Muscle layer of duodenum (tissue), 2 donors: ENCODE data around the gene CHMP5.

ENCODE experiments used
- H3K27ac ChIP-seq: one replicate; pipeline ENCODE4 v1.7.0; 2013; ENCODE audit warnings: mild to moderate bottlenecking, low read length
- H3K27me3 ChIP-seq: one replicate; pipeline ENCODE4 v1.7.0; 2013; ENCODE audit warnings: low read depth, mild to moderate bottlenecking, control low read depth, low read length
- H3K36me3 ChIP-seq, 2 donors: one replicate each; pipeline ENCODE4 v1.7.0; 2013; ENCODE audit warnings: low read length in 2 of 2, control low read depth in 1 of 2, mild to moderate bottlenecking in 1 of 2; ENCODE audit not compliant: insufficient read depth in 2 of 2, control insufficient read depth in 1 of 2
- H3K4me1 ChIP-seq, 2 donors: one replicate each; pipeline ENCODE4 v1.7.0; 2013; ENCODE audit warnings: low read length in 2 of 2, mild to moderate bottlenecking in 2 of 2, control low read depth in 1 of 2, moderate library complexity in 1 of 2; ENCODE audit not compliant: insufficient read depth in 2 of 2, control insufficient read depth in 1 of 2
- H3K4me3 ChIP-seq, 2 donors: one replicate each; pipeline ENCODE4 v1.7.0; 2013; ENCODE audit warnings: low read length in 2 of 2, low read depth in 1 of 2, mild to moderate bottlenecking in 1 of 2
- H3K9me3 ChIP-seq, 2 donors: one replicate each; pipeline ENCODE4 v1.7.0; 2013; ENCODE audit warnings: low read length in 2 of 2, control low read depth in 1 of 2, mild to moderate bottlenecking in 1 of 2; ENCODE audit not compliant: control insufficient read depth in 1 of 2
- donor health status: healthy.

The CHMP5 gene

DNA sequence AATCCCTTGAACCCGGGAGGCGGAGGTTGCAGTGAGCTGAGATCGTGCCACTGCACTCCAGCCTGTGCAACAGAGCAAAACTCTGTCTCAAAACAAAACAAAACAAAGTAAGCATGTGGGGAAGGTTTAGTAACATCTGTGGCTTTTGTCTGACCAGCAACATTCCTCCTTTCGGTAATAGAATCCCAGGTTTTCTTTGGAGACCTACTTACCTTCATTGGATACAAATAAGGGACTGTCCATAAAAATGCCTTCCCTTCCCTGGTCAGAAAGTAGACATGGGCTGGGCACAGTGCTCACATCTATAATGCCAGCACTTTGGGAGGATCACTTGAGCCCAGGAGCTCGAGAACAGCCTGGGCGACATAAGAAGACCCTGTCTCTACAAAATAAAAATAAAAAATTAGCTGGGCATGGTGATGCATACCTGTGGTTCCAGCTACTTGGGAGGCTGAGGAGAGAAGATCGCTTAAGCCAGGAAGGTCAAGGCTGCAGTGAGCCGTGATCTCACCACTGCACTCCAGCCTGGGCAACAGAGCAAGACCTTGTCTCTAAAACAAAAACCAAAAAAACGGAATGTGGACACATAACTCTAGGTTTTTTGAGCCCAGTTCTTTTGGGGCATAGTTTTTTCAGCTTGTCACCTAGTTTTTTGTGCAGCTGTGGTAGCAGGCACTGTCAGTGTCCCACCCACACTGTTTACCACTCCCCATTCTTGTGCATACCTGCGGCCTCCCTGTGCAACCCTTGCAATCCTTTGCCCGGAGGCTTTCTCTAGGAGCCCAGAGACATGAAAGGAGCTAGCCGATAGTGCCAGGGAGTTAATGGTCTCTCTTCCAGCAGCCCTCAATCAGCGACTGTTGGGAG lies 33.9 kb upstream of the CHMP5 start:
- Histone ChIP-seq H3K36me3 (no peaks in the 10 kb centered on the region), H3K4me3 (no peak overlapping the region), H3K9me3 (no peaks in the 10 kb centered on the region), H3K27me3 (no peaks in the 10 kb centered on the region), H3K27ac (no peak overlapping the region), H3K4me1 (peaks cover 0 to 2% of the 10 kb centered on the region in 2 donors)

DNA sequence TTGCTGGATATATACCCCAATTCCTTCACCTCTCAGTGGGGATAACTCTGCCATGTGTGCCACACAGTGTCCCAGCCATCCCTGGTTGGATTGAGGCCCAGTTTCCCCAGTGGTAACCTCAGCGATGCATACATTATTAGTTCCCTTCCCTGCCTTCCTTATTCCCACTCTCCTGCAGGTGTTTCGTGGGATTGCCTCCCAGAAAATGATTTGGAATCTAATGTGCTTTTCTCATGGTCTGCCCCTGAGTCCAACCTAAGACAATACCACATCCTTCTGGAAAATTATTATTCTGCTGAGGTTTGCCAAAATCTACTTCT lies 33.3 kb upstream of the CHMP5 start:
- Histone ChIP-seq H3K27ac (no peak overlapping the region), H3K27me3 (no peaks in the 10 kb centered on the region), H3K4me1 (no peaks in the 10 kb centered on the region), H3K4me3 (no peak overlapping the region), H3K36me3 (no peaks in the 10 kb centered on the region), H3K9me3 (no peaks in the 10 kb centered on the region)

DNA sequence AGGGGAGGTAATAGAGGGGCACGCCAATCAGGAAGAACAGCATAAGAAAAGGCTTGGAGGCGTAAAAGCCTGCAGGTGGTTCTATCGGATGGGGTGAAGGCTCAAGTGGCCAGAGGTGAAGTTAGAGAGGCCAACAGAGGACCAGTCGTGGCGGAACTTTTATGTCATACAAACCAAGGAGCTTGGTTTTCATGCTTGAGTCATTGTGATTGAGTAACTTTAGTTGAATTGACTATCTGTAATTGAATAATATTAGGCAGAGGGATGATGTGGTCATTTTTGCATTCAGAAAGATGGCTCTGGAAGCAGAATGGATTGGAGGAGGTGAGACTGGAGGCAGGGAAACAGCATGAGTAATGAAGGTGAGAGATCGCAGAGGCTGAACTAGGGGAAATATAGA lies 32.0 kb upstream of the CHMP5 start:
- H3K27ac ChIP-seq = no peak overlapping the region
- no peak overlapping the region for H3K4me3 ChIP-seq
- H3K27me3 ChIP-seq = no peaks in the 10 kb centered on the region
- no peaks in the 10 kb centered on the region for H3K36me3 ChIP-seq
- H3K4me1 ChIP-seq = no peaks in the 10 kb centered on the region
- H3K9me3 ChIP-seq = no peaks in the 10 kb centered on the region

DNA sequence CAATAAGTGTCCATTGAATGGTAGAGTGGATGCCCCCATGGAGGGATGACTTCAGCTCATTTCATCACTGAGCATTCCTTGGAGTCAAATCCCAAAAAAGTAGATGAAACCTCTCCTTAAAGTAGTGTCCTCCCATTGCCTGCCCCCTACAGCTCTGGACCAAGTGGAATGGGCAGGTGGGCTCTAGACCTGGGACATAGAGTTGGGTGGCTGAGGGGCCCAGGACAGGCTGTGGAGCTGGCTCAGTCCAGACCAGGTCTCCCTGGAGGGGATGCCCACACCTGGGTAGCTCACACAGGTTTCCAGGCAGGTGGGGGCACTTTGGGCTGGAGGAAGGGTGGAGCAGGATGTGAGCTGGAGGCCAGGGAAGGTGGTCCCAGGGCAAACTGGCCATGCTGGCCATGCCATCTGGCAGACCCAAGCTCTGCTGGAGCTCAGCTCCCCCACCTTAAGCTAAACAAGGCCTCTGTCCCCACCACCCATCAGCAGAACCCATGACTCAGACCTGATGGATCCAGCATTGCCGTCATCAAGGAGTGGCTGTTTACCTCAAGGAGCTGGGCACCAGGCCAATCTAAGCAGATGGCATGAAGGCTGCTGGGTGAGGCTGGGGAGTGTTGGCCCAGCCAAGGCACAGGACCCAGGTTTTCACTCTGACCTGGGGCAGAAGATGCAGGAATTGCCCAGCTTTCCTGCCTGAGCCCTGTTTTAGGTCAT lies 31.1 kb upstream of the CHMP5 start:
- peak overlapping the region; percentile 69 for H3K27ac ChIP-seq
- H3K4me3 ChIP-seq = no peak overlapping the region
- no peaks in the 10 kb centered on the region for H3K9me3 ChIP-seq
- no peaks in the 10 kb centered on the region for H3K4me1 ChIP-seq
- no peaks in the 10 kb centered on the region for H3K27me3 ChIP-seq
- no peaks in the 10 kb centered on the region for H3K36me3 ChIP-seq

DNA sequence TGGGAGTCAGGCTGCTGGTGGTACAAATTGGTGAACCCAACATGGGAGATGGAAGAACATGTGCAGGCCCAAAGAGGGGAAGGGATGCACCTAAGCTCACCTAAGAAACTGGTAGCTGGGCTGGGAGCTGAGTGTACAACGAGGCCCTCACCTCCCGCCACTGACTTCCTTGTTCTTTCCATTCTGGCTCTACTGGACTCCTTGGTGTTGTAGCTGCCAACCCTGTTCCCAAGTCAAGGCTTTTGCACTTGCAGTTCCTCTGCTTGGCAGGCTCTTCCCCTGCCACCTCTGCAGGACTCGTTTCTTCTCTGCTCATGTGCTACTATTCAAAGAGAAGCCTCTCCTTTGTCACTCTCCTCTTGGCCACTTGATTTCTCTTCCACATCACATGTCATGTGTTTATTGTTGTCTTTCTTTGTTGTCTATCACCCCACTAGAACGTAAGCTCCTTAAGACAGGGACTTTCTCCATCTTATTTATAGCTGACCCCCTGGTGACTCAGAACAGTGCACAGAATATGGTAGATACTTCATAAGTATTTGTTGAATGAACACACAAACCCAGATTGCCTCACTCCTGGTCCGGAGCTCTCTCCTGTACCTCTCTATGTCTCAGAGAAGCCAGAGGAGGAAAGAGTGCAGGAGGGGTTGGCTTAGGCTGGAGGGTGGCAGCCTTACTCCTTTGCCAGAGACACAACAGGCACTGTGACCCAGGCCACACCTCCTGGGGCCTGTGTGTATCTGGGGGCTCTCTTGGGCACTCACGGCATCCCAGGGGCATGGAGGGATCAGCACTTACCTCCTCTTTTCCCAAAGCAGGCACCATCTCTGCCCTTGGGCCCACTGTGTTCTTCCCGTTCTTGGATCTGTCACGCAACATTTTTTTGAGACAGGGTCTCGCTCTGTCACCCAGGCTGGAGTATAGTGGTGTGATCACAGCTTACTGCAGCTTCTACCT lies 30.1 kb upstream of the CHMP5 start:
- Histone ChIP-seq H3K27ac (peak overlapping the region; percentile 69), H3K9me3 (no peaks in the 10 kb centered on the region), H3K4me1 (no peaks in the 10 kb centered on the region), H3K27me3 (no peaks in the 10 kb centered on the region), H3K36me3 (no peaks in the 10 kb centered on the region), H3K4me3 (no peak overlapping the region)

DNA sequence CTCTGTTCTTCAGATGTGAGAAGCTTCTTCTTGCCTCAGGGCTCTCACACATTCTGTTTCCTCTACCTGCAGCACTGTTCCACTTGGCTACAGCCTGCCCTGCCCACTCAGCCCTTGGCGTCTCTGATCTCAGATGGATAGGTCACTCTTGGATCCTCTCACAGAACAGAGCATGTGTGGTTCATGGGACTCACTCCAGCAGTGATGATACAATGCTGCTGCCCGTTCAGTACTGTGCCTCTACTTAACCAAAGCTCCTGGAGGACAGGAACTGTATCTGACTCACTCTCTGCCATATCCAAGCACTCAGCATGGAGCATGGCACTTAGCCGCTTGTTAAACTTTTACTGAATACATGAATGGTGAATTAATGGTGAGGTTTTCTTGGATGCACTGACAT lies 28.3 kb upstream of the CHMP5 start:
- H3K36me3 ChIP-seq = no peaks in the 10 kb centered on the region
- H3K27me3 ChIP-seq = no peaks in the 10 kb centered on the region
- no peak overlapping the region for H3K4me3 ChIP-seq
- H3K27ac ChIP-seq = no peak overlapping the region
- no peaks in the 10 kb centered on the region for H3K4me1 ChIP-seq
- H3K9me3 ChIP-seq = no peaks in the 10 kb centered on the region

DNA sequence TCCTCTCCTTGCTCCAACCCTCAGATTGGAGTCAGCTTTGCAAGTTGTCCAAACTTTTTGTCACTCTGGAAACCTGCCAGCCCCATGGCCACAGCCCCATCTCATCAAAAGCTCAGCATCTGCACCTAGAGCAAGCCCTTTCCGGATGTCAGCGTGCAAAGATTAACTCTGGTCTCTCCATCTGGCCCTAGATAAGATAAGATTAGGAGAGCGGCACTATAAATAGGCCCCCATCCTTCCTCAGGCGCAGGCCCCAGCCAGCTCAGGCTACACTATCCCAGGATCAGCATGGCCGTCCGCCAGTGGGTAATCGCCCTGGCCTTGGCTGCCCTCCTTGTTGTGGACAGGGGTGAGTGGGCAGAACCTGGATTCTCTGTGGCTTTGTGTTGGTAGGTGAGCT lies 24.9 kb upstream of the CHMP5 start, which contains the start of gene SPINK4:
Gene SPINK4 (plus strand): TSS at position 247 of the 400 bp plus-strand sequence. CDS start 42 bp downstream, at position 289.
- Histone ChIP-seq H3K4me3 (no peak within 1 kb of the TSS), H3K27ac (no peak within 1 kb of the TSS), H3K4me1 (no peaks in the 10 kb centered on the region), H3K9me3 (no peaks in the 10 kb centered on the region), H3K27me3 (no peaks in the 10 kb centered on the region), H3K36me3 (no peaks in the 10 kb centered on the region)

DNA sequence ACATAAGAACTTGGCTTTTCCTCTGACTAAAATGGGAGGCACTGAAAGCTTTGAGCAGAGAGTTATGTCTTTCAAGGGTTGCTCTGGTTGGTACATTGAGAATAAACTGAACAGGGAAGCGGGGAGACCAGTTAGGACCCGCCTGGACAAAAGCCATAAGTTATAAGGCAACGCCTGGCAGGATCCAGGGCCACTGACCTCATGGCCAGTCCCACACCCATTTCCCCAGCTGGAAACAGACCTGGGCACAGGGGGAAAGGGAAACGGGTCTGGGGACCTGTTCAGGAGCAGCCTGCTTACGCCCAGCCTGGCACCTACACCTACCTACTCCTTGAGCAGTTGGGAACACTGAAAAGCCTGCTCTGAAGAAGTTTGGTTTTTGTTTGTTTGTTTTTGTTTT lies 23.6 kb upstream of the CHMP5 start:
- Histone ChIP-seq H3K9me3 (no peaks in the 10 kb centered on the region), H3K4me1 (no peaks in the 10 kb centered on the region), H3K36me3 (no peaks in the 10 kb centered on the region), H3K27me3 (no peaks in the 10 kb centered on the region), H3K27ac (no peak overlapping the region), H3K4me3 (no peak overlapping the region)

DNA sequence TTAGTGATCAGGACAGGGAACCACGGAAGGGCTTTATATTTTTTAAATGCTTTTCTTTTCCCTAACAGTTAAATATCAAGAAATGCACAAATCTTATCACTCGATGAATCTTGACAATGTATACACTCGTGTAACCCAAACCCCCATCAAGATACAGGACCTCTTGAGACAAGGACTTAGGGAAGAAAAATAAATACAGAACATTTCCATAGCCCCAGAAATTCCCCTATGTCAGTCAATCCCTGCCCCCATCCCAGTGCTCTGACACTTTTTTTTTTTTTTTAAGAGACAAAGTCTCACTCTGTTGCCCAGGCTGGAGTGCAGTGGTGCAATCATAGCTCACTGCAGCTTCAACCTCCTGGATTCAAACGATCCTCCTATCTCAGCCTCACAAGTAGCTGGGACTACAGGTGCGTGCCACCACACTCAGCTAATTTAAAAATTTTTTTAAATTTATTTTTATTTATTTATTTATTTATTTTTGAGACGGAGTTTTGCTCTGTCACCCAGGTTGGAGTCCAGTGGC lies 22.2 kb upstream of the CHMP5 start:
- H3K9me3 ChIP-seq = no peaks in the 10 kb centered on the region
- H3K36me3 ChIP-seq = no peaks in the 10 kb centered on the region

DNA sequence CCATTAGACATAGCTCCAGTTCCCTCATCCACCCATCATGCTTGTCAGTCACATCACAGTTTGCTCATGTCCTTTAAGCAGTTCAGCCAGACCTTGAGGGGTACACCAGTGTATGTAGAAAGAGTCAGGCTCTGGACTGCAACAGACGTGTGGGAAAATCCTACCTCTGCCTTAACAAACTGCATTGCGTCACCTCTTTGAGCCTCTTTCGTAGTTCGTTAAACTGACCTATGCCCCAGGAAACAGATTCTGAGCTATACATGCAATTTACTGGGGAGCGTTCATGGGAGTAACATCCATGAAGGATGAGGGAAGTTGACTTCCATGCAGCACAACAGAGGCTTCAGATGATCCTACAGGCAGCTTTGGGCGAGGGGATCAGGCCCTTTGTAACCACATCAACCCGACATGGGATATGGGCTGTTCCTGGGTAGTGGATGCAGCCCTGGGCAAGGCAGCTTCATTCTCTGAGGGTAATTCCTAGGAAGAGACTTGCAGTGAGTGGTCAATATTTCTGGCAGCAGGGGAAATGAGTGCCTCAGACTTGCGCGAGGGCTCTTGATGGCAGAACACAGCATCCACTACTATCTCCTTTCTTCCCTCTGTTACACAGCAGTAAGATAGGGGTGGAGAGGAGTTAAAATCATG lies 20.6 kb upstream of the CHMP5 start:
- no peak overlapping the region for H3K4me3 ChIP-seq
- peaks cover 0 to 3% of the 10 kb centered on the region in 2 donors for H3K36me3 ChIP-seq
- no peaks in the 10 kb centered on the region for H3K27me3 ChIP-seq
- H3K27ac ChIP-seq = no peak overlapping the region
- H3K9me3 ChIP-seq = no peaks in the 10 kb centered on the region
- no peaks in the 10 kb centered on the region for H3K4me1 ChIP-seq

More for the DNA sequence above, 22.2 kb upstream of the CHMP5 start:
- Histone ChIP-seq H3K27ac (no peak overlapping the region), H3K27me3 (no peaks in the 10 kb centered on the region), H3K4me1 (no peaks in the 10 kb centered on the region), H3K4me3 (no peak overlapping the region)
